C1 segment of cervical spinal cord (tissue), 14 donors: ENCODE data around the gene DENND2C.

ENCODE experiments used
- DNase-seq, 14 donors: peaks; one replicate each; lab custom pipeline; 2025; lab: John Stamatoyannopoulos, UW

Gene DENND2C

DNA sequence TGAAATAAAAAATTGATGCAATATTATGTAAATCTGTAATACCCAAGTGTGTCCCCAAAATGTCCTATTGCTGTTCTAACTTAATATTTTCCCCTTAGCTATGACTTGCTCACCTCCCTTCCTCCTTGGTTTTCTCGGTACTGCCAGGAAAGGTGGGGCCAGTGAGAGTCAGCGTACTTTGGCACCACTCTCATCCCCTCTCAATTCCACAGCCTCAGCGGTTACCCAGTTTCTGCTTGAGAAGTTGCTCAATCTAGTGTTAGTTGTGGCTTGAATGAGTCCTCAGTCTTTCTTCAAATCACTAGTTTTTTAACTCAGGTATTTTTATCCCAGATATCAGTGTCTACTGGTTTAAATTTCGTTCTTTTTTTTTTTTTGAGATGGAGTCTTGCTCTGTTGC lies 120.7 kb downstream of the DENND2C start:
- no peak for DNase-seq

DNA sequence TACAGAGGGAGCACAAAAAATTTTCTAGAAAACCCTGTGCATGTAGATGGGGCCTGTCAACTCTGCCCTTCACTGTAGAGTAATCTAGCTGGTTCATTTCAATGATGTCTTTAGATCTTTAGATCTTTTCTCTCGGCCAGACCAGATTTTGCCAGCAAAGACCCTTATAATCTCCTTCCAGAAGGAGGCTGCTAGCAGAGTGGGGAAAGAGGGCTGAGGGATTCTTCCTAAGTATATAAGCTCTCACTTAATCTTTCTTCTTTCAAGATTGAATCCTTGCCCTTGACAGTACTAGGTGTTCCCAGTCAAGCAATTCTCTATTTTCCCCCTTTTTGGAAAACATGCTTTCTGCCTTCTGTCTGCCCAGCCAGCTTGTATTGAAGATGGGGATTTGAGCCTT lies 122.8 kb downstream of the DENND2C start:
- DNase-seq: no peak

DNA sequence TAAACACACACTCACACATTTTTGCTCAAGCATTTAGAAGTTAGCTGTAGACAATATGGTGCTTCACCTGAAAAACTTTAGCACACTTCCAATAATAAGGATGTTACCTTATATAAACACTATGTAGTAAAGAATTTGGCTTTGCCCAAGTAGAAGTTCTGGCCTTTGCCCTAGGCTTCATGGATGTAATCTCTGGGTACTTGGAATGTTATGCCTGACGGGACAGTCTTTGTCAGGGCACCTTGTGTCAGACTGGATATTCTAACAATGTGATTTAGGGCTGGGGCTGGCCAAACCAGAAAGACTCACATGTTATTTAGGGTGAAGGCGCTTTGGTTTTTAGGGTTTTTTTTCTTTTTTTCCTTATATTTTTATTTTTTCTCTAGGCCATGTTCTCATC lies 124.1 kb downstream of the DENND2C start:
- DNase-seq: no peak

- DNase-seq: no peak
Observed at GRCh38 chr1:114545315-114545714, 124.5 kb downstream of the DENND2C start.

DNA sequence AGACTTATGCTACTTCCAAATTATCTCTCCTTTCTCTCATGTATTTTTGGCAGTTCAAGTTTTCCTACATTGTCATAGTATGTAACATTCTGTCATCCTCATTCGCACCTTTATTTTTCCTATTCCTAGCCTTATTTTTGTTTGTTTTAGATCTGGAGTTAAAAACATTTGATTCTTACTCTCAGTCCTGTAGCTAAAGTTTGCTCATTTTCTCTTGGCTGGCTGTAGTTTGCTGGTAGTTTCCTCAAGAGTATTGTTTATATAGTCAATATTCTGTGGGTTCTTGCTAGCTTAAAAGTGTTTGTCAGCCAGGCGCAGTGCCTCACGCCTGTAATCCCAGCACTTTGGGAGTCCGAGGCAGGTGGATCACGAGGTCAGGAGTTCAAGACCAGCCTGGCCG lies 129.0 kb downstream of the DENND2C start:
- DNase-seq: no peak

GRCh38 chr1:114540272-114540671 lies 129.6 kb downstream of the DENND2C start:
- DNase-seq: no peak

GRCh38 chr1:114536043-114536442 lies 133.8 kb downstream of the DENND2C start:
- DNase-seq: no peak

GRCh38 chr1:114535401-114535800 lies 134.4 kb downstream of the DENND2C start:
- no peak for DNase-seq
